Upper lobe of left lung (tissue), 6 donors: ENCODE data around the gene CPSF4L. TPM values are rescaled to one million over a fixed set of nuclear protein-coding genes. Genes with fewer than 3 reads are reported as not detected.

Experiments used
- ATAC-seq, 2 donors: fragments of 200-7000 bp; cut with Tn5 transposase; one replicate each; pipeline ENCODE4 v1.9.1; 2022; ENCODE audit warnings: mild to moderate bottlenecking in 2 of 2, moderate library complexity in 2 of 2; ENCODE audit not compliant: low FRiP score in 2 of 2
- DNase-seq, 2 donors: peaks; one replicate each; pipeline ENCODE4 v3.0.0-alpha.2; 2019 to 2020
- H3K27ac ChIP-seq, 4 donors: fragments of 200-600 bp; sonication (generic); one replicate each; pipeline ENCODE4 v1.5.1; 2016 to 2019
- H3K27me3 ChIP-seq, 4 donors: fragments of 200-600 bp; sonication (generic); one replicate each; pipeline ENCODE4 v1.5.1; 2017 to 2019
- H3K36me3 ChIP-seq, 4 donors: fragments of 200-600 bp; sonication (generic); one replicate each; pipeline ENCODE4 v1.5.1; 2016 to 2019
- H3K4me1 ChIP-seq, 4 donors: fragments of 200-600 bp; sonication (generic); one replicate each; pipeline ENCODE4 v1.5.1; 2018 to 2019
- H3K4me3 ChIP-seq, 4 donors: fragments of 200-600 bp; sonication (generic); one replicate each; pipeline ENCODE4 v1.5.1; 2017 to 2019; ENCODE audit warnings: mild to moderate bottlenecking in 2 of 4, moderate library complexity in 1 of 4
- H3K9me3 ChIP-seq, 4 donors: fragments of 200-600 bp; sonication (generic); one replicate each; pipeline ENCODE4 v1.5.1; 2018 to 2019
- EP300 ChIP-seq, 4 donors: sonication (generic); formaldehyde crosslinking; IDR thresholded peaks; one replicate each; pipeline ENCODE4 v1.5.1; 2017; ENCODE audit warnings: antibody characterized with exemption in 4 of 4, control low read depth in 2 of 4
- POLR2A ChIP-seq, 4 donors: fragments of 450-650 bp; IDR thresholded peaks; one replicate each; pipeline ENCODE4 v1.5.1; 2016 to 2017; ENCODE audit warnings: antibody characterized with exemption in 4 of 4, mild to moderate bottlenecking in 2 of 4
- POLR2AphosphoS5 ChIP-seq, 2 donors: sonication (generic); formaldehyde crosslinking; IDR thresholded peaks; one replicate each; pipeline ENCODE4 v1.5.1; 2017; ENCODE audit warnings: antibody characterized with exemption in 2 of 2
- WGBS, 2 donors: methylation state at CpG; one replicate each; pipeline ENCODE4 v1.1.5; 2017 to 2018; 5-methylcytosine and 5-hydroxymethylcytosine counted together
- total RNA-seq, 6 donors: library from RNA; depleted of rRNA in 4 of 6; stranded (reverse); fragments of >200 nt in 4 of 6; gene quantifications; one replicate each; pipeline versions ENCODE4 v1.1.0 to v1.2.1, GENCODE V29; 2016 to 2021
- TF ChIP-seq, protein P1 (sequence below), 6 experiments: fragments of 450-650 bp in 4 of 6; fragments of 200-600 bp in 2 of 6; sonication (generic) in 2 of 6; IDR thresholded peaks; one replicate each; pipeline ENCODE4 v1.5.1; 2016 to 2019; ENCODE audit warnings: antibody characterized with exemption in 6 of 6
- donor health status: DM: no; HTN: no; CAD: no; lungs with moderate emphysema.
- donor health status: DM: no; HTN: yes; CAD: no; lungs with severe emphysema.

Gene CPSF4L
- total RNA-seq, 6 donors from 2014 or later, result 0.46 TPM; not detected in 5

DNA sequence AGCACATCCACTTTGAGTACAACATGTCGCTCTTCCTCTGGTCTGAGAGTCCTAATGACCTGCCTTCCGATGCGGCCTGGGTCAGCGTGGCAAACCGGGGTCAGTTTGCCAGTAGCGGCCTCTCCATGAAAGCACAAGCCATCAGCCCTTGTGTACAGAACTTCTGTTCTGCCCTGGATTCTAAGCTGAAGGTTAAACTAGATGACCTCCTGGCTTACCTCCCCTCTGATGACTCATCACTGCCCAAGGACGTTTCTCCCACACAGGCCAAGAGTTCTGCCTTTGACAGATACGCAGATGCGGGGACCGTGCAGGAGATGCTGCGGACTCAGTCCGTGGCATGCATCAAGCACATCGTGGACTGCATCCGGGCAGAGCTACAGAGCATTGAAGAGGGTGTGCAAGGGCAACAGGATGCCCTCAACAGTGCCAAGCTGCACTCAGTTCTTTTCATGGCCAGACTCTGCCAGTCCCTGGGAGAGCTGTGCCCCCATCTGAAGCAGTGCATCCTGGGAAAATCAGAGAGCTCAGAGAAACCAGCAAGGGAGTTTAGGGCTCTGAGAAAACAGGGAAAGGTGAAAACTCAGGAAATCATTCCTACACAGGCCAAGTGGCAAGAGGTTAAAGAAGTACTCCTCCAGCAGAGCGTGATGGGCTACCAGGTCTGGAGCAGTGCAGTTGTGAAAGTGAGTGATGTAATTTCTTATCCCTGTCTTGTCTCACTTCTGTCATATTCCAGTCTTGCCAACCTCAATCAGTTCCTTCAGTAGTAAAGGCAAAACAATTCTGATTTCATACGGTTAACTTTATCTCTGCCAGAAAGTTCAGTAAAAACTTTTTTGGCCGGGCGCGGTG is 60.2 kb downstream of the CPSF4L start:
- H3K27ac ChIP-seq, result no peak overlapping the region
- no peak for DNase-seq
- no peak overlapping the region for H3K4me3 ChIP-seq
- WGBS, 2 donors, result 89 to 96% methylated on average over 7 to 19 of the region's 19 CpGs
- TF ChIP-seq, protein P1, sequence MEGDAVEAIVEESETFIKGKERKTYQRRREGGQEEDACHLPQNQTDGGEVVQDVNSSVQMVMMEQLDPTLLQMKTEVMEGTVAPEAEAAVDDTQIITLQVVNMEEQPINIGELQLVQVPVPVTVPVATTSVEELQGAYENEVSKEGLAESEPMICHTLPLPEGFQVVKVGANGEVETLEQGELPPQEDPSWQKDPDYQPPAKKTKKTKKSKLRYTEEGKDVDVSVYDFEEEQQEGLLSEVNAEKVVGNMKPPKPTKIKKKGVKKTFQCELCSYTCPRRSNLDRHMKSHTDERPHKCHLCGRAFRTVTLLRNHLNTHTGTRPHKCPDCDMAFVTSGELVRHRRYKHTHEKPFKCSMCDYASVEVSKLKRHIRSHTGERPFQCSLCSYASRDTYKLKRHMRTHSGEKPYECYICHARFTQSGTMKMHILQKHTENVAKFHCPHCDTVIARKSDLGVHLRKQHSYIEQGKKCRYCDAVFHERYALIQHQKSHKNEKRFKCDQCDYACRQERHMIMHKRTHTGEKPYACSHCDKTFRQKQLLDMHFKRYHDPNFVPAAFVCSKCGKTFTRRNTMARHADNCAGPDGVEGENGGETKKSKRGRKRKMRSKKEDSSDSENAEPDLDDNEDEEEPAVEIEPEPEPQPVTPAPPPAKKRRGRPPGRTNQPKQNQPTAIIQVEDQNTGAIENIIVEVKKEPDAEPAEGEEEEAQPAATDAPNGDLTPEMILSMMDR (IDR thresholded peaks at IDR 0.05), result no peak
- TF ChIP-seq POLR2AphosphoS5 (IDR thresholded peaks at IDR 0.05) (no peak), POLR2A (IDR thresholded peaks at IDR 0.05) (no peak), EP300 (IDR thresholded peaks at IDR 0.05) (no peak)
- H3K4me1 ChIP-seq, result peaks cover 0 to 16% (median 10%) of the 10 kb centered on the region in 4 donors
- ATAC-seq, result no peak
- H3K27me3 ChIP-seq, result no peaks in the 10 kb centered on the region
- peaks cover 33 to 98% (median 85%) of the 10 kb centered on the region in 4 donors for H3K36me3 ChIP-seq
- H3K9me3 ChIP-seq, result no peaks in the 10 kb centered on the region

DNA sequence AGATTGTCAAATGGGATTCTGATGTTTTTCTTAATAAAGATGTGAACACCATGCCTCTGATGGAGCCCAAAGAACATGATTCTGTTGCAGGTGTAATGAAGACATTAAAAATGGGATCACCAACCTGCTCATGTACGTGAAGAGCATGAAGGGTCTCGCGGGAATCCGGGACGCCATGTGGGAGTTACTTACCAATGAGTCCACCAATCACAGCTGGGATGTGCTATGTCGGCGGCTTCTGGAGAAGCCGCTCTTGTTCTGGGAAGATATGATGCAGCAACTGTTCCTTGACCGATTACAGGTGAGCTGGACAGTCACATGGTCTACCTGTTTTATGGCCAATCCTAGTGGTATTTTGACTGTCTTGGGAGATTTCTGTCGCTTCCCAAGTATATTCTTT is 61.2 kb downstream of the CPSF4L start:
- H3K27ac ChIP-seq, result no peak overlapping the region
- ATAC-seq, result no peak
- 88 to 90% methylated on average over 10 of the region's 10 CpGs for WGBS, 2 donors
- H3K36me3 ChIP-seq, result peaks cover 29 to 90% (median 77%) of the 10 kb centered on the region in 4 donors
- no peak overlapping the region for H3K4me3 ChIP-seq
- no peak for DNase-seq
- no peaks in the 10 kb centered on the region for H3K9me3 ChIP-seq
- H3K4me1 ChIP-seq, result peaks cover 0 to 16% (median 10%) of the 10 kb centered on the region in 4 donors
- TF ChIP-seq, protein P1 (IDR thresholded peaks at IDR 0.05), result no peak
- TF ChIP-seq EP300 (IDR thresholded peaks at IDR 0.05), result no peak
- TF ChIP-seq POLR2A (IDR thresholded peaks at IDR 0.05), result no peak
- TF ChIP-seq POLR2AphosphoS5 (IDR thresholded peaks at IDR 0.05), result no peak
- no peaks in the 10 kb centered on the region for H3K27me3 ChIP-seq

DNA sequence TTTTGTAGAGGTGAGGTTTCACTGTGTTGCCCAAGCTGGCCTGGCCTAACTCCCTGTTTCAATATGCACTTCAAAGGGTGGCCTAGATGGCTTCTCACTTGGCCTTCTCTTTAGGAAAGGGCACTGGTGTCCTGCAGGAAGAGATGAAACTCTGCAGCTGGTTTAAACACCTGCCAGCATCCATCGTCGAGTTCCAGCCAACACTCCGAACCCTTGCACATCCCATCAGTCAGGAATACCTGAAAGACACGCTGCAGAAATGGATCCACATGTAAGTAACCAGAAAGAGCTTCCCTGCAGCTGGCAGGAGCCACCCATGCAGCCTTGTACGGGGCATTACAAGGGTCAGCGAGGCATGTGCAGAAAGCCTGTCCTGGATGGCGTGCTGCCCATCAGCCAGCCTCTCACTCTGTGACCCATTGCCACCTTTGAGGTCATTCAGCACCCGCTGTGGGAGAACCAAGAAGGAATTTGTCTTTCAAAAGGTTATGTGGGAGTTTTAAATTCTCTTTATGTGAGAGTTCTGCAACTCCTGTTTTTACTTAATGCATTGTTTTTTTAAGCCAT is 61.8 kb downstream of the CPSF4L start:
- Histone ChIP-seq H3K4me3 (no peak overlapping the region), H3K36me3 (peaks cover 26 to 83% (median 73%) of the 10 kb centered on the region in 4 donors), H3K27me3 (no peaks in the 10 kb centered on the region), H3K27ac (no peak overlapping the region), H3K4me1 (peaks cover 0 to 16% (median 10%) of the 10 kb centered on the region in 4 donors), H3K9me3 (no peaks in the 10 kb centered on the region)
- TF ChIP-seq EP300 (IDR thresholded peaks at IDR 0.05), result no peak
- 98 to 100% methylated on average over 5 to 8 of the region's 8 CpGs for WGBS, 2 donors
- no peak for DNase-seq
- no peak for ATAC-seq

DNA sequence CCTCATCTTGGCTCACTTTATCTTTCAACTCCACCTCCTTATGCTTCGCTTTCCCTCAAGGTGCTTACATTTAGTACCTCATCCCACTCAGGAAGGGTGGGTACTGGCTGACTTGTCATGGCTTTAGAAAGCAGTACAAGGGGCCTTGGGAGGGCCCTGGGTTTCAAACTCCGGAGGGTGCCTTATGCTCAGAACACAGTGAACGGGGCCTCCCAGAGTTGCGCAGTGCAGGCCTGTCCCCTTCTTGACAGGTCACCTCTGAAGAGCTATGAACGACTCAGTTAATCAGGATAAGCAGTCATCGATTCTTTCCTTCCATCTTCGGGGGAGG is 62.8 kb downstream of the CPSF4L start:
- WGBS, 2 donors, result 89 to 100% methylated on average over 7 of the region's 7 CpGs

More for the DNA sequence above, 62.8 kb downstream of the CPSF4L start:
- ATAC-seq (no peak), DNase-seq (no peak)
- Histone ChIP-seq H3K36me3 (peaks cover 26 to 74% (median 67%) of the 10 kb centered on the region in 4 donors), H3K9me3 (no peaks in the 10 kb centered on the region), H3K27me3 (no peaks in the 10 kb centered on the region), H3K4me1 (peaks cover 6 to 18% (median 14%) of the 10 kb centered on the region in 4 donors), H3K27ac (no peak overlapping the region), H3K4me3 (no peak overlapping the region)
- TF ChIP-seq, protein P1 (IDR thresholded peaks at IDR 0.05), result no peak
- TF ChIP-seq POLR2A (IDR thresholded peaks at IDR 0.05) (no peak), POLR2AphosphoS5 (IDR thresholded peaks at IDR 0.05) (no peak), EP300 (IDR thresholded peaks at IDR 0.05) (no peak)

Other genes with a start within 250 kb of the CPSF4L start
- 10 to 100 TPM; 16.3 to 57.6 (median 29.5) TPM for gene SLC39A11, start 169.2 kb downstream of the CPSF4L start, total RNA-seq
- 1 to 10 TPM in 1 of 6 donors, under 1 TPM in 4, not detected in 1; 0.10 to 1.0 (median 0.14) TPM for gene SSTR2, start 96.9 kb downstream of the CPSF4L start, total RNA-seq
- 10 to 100 TPM; 27.7 to 75.4 (median 32.5) TPM for gene COG1, start 68.8 kb downstream of the CPSF4L start, total RNA-seq
- gene CDC42EP4, start 50.1 kb upstream of the CPSF4L start, total RNA-seq, result 10 to 100 TPM; 28.3 to 65.7 (median 52.9) TPM